Lower lobe of right lung (tissue), 2 donors: ENCODE results near the gene ANXA10. TPM values are rescaled to one million over a fixed set of nuclear protein-coding genes. Genes with fewer than 3 reads are reported as not detected.
"Not testable (repeated sequence)": the region's sequence is repeated elsewhere in the genome, so short reads cannot be mapped to it uniquely, and the experiment has no call there.

Experiments
- ATAC-seq, 2 donors: fragments of 200-7000 bp; cut with Tn5 transposase; one replicate each; pipeline ENCODE4 v1.9.1; 2020 to 2022; ENCODE audit warnings: mild to moderate bottlenecking in 2 of 2, moderate library complexity in 2 of 2
- DNase-seq: peaks from one replicate; pipeline ENCODE4 v3.0.0-alpha.2; 2020
- H3K27ac ChIP-seq: fragments of 200-600 bp; one replicate; pipeline ENCODE4 v1.8.0; 2022
- H3K27me3 ChIP-seq: fragments of 200-600 bp; one replicate; pipeline ENCODE4 v1.8.0; 2022; ENCODE audit warnings: low read depth
- H3K36me3 ChIP-seq: fragments of 200-600 bp; one replicate; pipeline ENCODE4 v1.8.0; 2022; ENCODE audit warnings: mild to moderate bottlenecking
- H3K4me1 ChIP-seq: fragments of 200-600 bp; one replicate; pipeline ENCODE4 v1.8.0; 2022
- H3K4me3 ChIP-seq: fragments of 200-600 bp; one replicate; pipeline ENCODE4 v1.8.0; 2022; ENCODE audit warnings: mild to moderate bottlenecking
- H3K9me3 ChIP-seq: fragments of 200-600 bp; one replicate; pipeline ENCODE4 v1.8.0; 2022
- CTCF ChIP-seq: fragments of 200-600 bp; IDR thresholded peaks from one replicate; pipeline ENCODE4 v1.8.0; 2022; ENCODE audit warnings: antibody characterized with exemption, mild to moderate bottlenecking
- intact Hi-C: fragments of 100-400 bp; cut with DNase I; formaldehyde crosslinking; loops from one replicate; pipeline ENCODE4 v1.11.0; 2022
- total RNA-seq: library from RNA; stranded (reverse); fragmentation: NEBNext Ultra II Directional; extraction: Animal tissue kit (Norgen Biotek cat#: 25700); gene quantifications from one replicate; pipeline ENCODE4 v1.2.1, GENCODE V29; 2021
- donor health status: DM: no; HTN: yes; CAD: no; lungs with severe emphysema.

The ANXA10 gene
- total RNA-seq, 1 donor from 2014 or later, result not detected

GRCh38 chr4:168097161-168097560, 4.8 kb downstream of the ANXA10 start:
- H3K9me3 ChIP-seq, result no peaks in the 10 kb centered on the region
- H3K36me3 ChIP-seq, result no peaks in the 10 kb centered on the region
- H3K27me3 ChIP-seq, result no peaks in the 10 kb centered on the region
- no peak overlapping the region for H3K4me3 ChIP-seq
- ATAC-seq, result no peak
- no peak for TF ChIP-seq CTCF
- no peak overlapping the region for H3K27ac ChIP-seq
- intact Hi-C loops, result no loop called here
- H3K4me1 ChIP-seq, result no peaks in the 10 kb centered on the region
- no peak for DNase-seq

GRCh38 chr4:168098248-168098717, 5.9 kb downstream of the ANXA10 start:
- ATAC-seq (no peak), DNase-seq (no peak)
- Histone ChIP-seq H3K27ac (no peak overlapping the region), H3K36me3 (no peaks in the 10 kb centered on the region), H3K9me3 (no peaks in the 10 kb centered on the region), H3K27me3 (no peaks in the 10 kb centered on the region), H3K4me3 (no peak overlapping the region), H3K4me1 (no peaks in the 10 kb centered on the region)
- no peak for TF ChIP-seq CTCF
- intact Hi-C loops, result no loop called here

GRCh38 chr4:168099195-168099594, 6.9 kb downstream of the ANXA10 start:
- no peak for TF ChIP-seq CTCF
- Histone ChIP-seq H3K27me3 (no peaks in the 10 kb centered on the region), H3K27ac (no peak overlapping the region), H3K9me3 (no peaks in the 10 kb centered on the region), H3K4me1 (no peaks in the 10 kb centered on the region), H3K36me3 (no peaks in the 10 kb centered on the region), H3K4me3 (no peak overlapping the region)
- ATAC-seq (no peak), DNase-seq (no peak)
- intact Hi-C loops, result no loop called here

- Histone ChIP-seq H3K36me3 (no peaks in the 10 kb centered on the region), H3K27ac (no peak overlapping the region), H3K4me3 (no peak overlapping the region), H3K9me3 (no peaks in the 10 kb centered on the region), H3K27me3 (no peaks in the 10 kb centered on the region), H3K4me1 (no peaks in the 10 kb centered on the region)
- ATAC-seq (no peak), DNase-seq (no peak)
- no peak for TF ChIP-seq CTCF
- intact Hi-C loops, result no loop called here
These were observed 8.7 kb downstream of the ANXA10 start for GRCh38 chr4:168101026-168101425.

GRCh38 chr4:168102403-168102802, 10.1 kb downstream of the ANXA10 start:
- Histone ChIP-seq H3K36me3 (no peaks in the 10 kb centered on the region), H3K27me3 (no peaks in the 10 kb centered on the region), H3K4me1 (no peaks in the 10 kb centered on the region), H3K27ac (no peak overlapping the region), H3K4me3 (no peak overlapping the region), H3K9me3 (no peaks in the 10 kb centered on the region)
- intact Hi-C loops, result no loop called here
- TF ChIP-seq CTCF, result no peak
- ATAC-seq (no peak), DNase-seq (no peak)

- H3K9me3 ChIP-seq, result no peaks in the 10 kb centered on the region
- H3K4me1 ChIP-seq, result no peaks in the 10 kb centered on the region
- DNase-seq (no peak), ATAC-seq (no peak)
- H3K27me3 ChIP-seq, result no peaks in the 10 kb centered on the region
- H3K27ac ChIP-seq, result no peak overlapping the region
- TF ChIP-seq CTCF, result no peak
- no peak overlapping the region for H3K4me3 ChIP-seq
- intact Hi-C loops, result no loop called here
- H3K36me3 ChIP-seq, result no peaks in the 10 kb centered on the region
These were observed 17.2 kb downstream of the ANXA10 start for GRCh38 chr4:168109527-168109926.

GRCh38 chr4:168113059-168113458, 20.7 kb downstream of the ANXA10 start:
- H3K9me3 ChIP-seq, H3K36me3 ChIP-seq, intact Hi-C loops, H3K4me1 ChIP-seq, H3K27ac ChIP-seq, ATAC-seq, H3K4me3 ChIP-seq, DNase-seq, H3K27me3 ChIP-seq: not testable (repeated sequence)
